ENCODE measurements around the gene RNF166.
A peak's percentile ranks its signal among the peaks of the same experiment; 100 is the strongest.

The RNF166 gene, protein sequence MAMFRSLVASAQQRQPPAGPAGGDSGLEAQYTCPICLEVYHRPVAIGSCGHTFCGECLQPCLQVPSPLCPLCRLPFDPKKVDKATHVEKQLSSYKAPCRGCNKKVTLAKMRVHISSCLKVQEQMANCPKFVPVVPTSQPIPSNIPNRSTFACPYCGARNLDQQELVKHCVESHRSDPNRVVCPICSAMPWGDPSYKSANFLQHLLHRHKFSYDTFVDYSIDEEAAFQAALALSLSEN

DNA sequence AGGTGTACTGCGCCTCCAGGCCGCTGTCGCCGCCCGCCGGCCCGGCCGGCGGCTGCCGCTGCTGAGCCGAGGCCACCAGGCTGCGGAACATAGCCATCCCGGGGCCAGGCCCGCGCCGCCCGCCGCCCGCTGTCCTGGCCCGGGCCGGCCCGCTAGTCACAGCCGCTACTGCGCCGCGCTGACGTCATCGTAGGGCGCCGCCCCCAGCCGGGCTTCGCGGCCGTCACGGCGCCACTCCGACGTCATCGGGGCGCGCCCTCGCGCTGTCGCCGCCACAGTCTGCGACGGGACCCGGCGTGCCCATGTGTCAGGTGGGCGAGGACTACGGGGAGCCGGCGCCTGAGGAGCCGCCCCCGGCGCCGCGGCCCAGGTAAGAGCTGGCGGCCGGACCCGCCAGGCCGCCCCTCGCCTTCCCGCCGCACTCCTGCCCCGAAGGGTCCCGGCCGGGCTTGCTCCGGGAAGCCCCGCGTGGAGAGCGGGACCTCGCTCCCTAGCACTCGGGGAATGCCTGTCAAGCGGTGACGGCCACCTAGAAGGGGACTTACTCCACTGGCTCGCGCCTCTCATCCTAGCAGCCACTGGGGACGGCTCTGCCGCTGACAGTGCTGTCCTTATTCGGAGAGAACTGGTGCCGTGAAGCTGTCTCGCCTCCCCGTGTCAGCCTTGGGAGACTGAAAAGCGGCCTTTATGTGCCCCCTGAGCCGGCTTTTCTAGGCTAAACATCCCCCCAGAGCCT is at the start of gene RNF166, which contains the start of gene CTU2:
Gene RNF166 (minus strand): TSS at position 180 of the 736 bp plus-strand sequence. CDS start 83 bp downstream, at position 97.
Gene CTU2 (plus strand): TSS at position 275 of the 736 bp plus-strand sequence. CDS start 28 bp downstream, at position 303.
- DNase-seq (ENCODE audit: low read depth in 2 of 2) = peak; percentile 87 to 91

DNA sequence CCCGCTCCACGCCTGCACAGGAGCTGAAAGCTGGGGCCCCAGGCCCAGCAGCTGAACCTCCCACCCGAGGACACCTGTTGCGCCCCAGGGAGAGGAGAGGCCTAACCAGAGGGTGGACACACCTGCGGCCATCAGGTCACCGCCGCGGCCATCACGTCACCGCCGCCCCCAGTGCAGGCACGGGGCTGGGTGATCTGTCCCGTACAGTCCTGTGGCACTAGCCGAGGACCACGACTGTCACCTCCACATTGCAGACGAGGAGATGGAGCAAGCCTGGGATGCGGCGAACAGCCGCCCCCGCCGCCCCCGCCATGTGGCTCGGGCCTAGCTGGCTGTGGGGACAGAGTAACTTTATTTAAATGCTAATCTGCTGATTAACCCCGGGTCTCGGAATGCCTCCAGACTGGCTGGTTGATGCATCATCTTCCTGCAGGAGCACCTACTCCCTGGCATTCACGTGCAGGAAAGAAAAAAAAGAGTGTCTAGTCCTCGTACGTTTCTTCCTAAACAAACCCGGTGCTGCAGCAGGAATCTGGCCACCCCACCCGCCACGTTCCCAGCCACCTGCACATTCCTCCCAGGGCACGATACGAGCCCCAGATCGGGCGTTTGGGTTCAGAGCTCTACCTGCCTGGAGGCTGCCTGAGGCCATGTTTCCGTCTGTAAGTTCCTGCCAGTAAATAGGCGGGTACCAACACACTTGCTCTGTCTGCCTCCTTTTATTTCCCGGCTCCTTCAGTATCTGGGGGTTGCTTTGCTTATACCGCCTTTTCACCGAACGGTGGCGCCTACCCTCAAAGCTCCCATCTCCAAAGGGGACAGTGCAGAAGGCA is 48.9 kb upstream of the RNF166 start:
- DNase-seq (ENCODE audit: low read depth in 2 of 2) = no peak

DNA sequence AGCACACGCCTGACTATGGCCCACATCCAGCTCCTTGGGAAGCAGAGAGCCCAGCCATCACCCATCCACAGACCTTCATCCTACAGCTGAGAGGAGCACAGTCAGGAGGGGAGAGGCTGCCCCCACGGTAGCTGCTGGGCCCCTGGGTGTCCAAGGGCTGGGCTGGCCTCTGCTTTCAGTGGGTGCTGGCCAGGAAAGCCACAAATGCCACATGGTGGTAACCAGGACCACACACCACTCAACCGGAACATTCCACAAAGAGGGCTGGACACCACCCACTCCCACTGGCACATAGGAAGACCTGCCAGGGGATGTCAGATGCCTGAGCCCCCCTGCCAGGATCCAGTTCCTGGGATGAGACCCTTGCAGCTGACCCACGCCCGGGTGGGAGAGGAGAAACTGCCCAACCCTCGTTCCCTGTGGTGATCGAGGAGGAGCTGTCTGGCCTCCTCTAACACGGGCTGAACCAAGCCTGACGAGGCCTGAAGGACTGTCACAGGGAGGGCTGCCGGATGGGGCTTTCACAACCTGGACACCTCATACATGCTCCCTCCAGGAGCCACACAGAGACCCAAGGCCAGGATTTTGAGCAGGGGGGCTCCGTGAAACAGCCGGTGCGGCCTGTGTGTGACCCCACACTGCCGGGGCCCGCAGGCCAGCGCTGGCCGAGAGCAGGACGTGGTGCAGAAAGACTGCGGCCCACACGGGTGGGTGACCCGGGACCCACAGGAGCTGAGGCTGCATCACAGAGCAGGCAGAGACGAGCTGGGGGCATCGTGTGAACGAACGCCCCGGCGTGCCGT is 48.1 kb upstream of the RNF166 start:
- DNase-seq (ENCODE audit: low read depth in 2 of 2) = no peak

DNA sequence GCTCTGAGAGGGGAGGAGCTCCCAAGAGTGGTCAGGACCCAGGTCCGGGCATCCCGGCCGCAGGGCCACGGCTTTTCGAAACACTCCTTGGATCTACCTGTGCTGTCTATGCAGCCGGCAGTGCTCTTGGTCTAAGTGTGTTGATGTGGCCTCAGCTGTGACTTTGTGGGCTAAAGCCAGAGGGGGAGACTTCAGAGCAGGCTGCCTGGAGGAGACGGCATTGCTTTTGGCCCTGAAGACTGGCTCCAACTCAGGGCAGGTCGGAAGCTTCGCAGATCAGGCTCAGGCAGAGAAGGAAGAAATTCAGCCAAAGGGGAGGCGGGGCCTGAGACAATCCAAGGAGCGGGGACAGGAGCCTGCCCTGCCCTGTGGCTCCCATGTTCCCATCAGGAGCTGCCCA is 47.4 kb upstream of the RNF166 start:
- DNase-seq (ENCODE audit: low read depth in 2 of 2) = no peak

DNA sequence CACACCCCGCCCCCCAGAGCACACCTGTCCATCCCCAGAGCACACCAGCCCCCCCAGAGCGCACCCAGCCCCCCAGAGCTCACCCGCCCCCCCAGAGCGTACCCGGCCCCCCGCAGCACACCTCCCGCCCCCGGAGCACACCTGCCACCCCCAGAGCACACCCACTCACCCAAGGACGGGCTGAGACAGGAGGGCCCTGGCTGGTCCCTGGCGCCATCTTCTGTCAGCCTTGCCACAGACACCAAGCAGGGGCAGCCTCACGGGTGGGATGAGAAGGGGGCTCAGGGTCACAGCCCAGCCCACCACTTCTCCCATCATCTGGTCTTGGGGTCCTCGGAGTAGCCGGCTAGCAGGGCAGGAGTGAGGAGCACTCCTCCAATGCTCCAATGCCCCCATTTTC is 47.0 kb upstream of the RNF166 start:
- no peak for DNase-seq (ENCODE audit: low read depth in 2 of 2)

DNA sequence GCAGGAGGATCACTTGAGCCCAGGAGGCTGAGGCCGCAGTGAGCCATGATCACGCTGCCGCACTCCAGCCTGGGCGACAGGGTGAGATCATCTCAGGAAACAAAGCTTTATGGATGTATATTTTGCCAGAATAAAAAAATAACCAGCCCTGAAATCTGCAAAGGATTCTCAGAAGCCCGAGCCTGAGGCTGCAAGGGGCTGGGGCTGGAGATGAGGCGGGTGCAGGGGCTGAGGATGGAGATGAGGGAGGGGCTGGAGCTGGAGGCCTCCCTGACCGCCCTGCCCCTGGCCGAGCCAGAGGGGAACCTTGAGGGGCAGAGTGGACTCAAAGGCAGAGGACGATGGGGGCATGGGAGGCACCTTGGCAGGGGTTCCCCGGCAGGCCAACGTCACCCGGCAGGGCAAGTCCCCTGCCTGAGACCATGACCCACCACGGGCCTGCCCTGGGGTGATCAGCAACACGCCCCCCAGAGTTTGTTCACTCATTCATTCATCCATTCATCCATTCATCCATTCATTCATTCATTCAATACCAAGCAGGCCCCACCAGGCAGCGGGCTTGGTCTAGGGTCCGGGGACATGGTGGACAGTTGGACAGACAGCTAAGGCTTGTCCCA is 46.3 kb upstream of the RNF166 start:
- DNase-seq (ENCODE audit: low read depth in 2 of 2) = no peak

DNA sequence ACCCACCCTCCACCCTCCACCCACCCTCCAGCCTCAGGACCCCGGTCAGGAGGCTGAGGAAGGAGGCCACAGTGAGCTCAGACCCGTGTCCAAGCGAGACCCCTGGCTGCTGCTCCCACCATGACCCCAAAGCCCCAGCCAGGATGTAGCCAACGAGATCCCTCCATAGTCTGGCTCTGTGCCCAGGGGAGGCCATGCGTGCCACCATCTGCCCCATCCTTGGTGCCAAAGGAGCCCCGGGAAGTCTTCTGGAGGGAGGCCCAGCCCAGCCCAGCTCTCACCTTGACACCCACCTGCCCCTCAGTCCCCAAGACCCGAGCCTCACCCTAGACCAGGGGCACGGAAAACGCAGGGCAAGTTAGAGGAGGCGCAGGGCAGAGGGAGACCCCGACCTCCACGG is 44.6 kb upstream of the RNF166 start:
- DNase-seq (ENCODE audit: low read depth in 2 of 2) = no peak

DNA sequence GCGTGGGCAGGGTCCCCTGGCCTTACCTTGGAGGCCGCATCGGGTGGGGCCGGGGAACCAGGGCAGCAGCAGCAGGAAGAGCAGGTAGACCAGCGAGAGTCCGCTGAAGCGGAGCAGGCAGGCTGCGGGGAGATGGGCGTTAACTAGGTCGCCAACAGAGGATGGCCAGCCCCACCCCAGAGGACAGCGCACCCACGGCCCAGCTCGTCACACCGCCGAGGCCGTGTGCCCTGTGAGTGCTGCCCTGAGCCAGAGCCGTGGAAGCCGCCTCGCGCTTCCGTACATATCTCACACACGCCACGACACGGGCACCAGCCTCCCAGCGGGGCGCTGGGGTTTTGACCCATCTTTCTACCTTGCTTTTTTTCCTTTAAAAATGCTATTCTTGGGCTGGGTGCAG is 43.1 kb upstream of the RNF166 start:
- DNase-seq (ENCODE audit: low read depth in 2 of 2) = no peak

DNA sequence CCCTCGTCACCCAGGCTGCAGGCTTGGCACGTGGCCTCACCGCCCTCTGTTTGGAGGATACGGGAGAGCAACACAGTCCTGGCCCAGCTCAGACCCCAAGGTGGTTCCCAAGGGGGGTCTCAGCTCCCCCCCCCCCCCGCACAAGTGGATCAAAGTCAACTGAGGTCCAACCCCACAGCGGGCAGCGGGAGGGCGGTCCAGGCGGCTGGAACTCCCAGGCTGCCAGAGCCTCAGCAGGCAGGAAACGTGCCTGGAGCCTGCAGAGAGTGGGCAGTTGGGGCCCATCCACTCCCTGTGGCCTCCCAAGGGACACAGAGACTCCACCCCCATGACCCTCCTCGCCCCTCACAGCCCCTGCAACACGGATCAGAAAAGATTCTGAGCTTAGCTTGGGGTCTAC is 42.2 kb upstream of the RNF166 start:
- no peak for DNase-seq (ENCODE audit: low read depth in 2 of 2)

DNA sequence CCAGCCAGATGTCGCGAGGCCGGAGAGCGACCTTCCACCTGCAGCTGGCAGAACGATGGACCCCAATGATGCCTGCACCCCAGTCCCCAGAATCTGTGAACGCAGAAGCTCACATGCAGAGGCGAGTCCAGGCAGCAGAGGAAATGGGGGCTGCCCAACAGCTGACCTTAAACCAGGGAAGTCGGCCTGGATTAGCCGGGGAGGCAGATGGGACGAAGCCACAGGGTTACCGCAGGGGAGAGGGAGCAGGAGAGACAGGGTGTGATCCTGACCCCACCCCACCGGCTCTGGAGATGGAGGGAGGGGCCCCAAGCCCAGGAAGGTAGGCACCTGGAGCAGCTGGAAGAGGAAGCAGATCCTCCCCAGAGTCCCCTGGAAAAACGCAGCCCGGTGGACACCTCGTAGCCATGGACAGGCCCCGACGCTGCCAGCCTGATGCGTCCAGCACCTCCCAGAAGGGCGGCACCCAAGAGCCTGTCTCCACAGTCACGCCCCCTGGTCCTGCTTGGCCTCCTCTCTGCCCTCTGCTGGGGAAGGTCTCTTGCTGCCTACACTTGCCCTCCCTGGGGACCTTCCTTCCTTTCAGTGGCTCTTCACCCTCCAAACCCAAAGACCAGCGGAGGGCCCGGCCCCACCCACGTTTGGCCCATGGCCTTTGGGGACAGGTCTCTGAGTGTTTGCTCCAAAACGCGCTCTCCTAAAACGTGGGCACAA is 41.5 kb upstream of the RNF166 start:
- DNase-seq (ENCODE audit: low read depth in 2 of 2) = no peak

DNA sequence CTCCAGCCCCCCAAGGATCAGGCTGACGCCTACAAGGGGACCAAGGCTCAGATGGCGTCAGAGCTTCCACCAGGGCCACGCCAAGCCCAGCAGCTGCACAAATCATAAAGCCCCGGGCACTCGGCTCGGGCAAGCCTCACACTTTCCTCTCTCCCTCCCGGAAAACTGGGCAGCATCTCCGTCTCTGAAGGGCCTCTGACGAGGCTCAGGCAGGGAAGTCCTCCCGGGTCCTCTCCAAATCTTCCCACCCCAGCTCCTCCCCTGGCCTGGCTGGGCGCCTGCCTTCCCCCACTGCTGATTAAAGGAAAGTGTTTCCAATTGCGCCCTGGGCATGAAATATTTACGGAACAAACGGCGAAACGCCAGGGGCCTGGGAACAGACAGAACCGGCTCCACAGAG is 40.3 kb upstream of the RNF166 start:
- no peak for DNase-seq (ENCODE audit: low read depth in 2 of 2)

DNA sequence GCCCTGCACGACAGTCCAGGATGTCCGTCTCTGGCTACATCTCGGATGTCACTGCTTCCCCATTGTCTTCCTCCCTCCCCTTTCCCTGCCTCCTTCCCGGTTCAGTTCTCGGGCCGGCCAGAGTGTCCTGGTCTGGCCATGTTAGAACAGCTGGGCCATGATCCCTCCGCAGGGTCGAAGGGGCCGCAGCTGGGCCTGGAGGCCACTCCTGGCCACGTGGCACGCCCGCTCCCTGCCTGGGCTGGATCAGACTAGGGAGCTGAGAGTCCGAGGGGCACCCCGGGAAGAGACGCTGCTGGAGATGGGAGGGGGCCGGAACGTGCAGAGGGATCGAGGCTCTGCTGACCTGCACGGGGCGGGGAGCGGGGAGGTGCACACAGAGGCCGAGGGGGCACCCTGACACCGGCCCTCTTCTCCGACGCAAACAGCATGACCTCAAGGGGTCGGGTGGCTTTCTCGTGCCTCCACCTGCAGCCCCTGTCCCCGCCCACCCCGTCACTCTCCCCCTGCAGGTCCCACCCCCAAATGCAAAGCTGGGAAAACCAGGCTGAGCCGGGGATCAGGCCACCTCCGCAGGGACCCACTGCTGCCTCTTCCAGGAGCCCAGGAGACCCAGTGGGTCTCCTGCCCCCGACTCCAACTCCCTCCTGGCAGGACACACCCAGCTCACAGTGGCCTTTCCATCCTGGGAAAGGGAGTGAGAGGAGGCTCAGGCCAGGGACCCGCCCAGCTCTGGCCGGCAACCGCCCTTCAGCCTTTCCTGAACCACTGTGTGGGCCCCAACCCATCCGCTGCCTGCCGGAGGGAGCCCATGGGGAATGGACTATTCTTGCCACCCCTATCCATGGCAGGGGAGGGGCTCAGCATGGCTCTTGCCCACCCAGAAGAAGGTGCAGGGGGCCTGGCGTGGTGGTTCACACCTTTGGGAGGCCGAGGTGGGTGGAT is 38.6 kb upstream of the RNF166 start:
- DNase-seq (ENCODE audit: low read depth in 2 of 2) = no peak

DNA sequence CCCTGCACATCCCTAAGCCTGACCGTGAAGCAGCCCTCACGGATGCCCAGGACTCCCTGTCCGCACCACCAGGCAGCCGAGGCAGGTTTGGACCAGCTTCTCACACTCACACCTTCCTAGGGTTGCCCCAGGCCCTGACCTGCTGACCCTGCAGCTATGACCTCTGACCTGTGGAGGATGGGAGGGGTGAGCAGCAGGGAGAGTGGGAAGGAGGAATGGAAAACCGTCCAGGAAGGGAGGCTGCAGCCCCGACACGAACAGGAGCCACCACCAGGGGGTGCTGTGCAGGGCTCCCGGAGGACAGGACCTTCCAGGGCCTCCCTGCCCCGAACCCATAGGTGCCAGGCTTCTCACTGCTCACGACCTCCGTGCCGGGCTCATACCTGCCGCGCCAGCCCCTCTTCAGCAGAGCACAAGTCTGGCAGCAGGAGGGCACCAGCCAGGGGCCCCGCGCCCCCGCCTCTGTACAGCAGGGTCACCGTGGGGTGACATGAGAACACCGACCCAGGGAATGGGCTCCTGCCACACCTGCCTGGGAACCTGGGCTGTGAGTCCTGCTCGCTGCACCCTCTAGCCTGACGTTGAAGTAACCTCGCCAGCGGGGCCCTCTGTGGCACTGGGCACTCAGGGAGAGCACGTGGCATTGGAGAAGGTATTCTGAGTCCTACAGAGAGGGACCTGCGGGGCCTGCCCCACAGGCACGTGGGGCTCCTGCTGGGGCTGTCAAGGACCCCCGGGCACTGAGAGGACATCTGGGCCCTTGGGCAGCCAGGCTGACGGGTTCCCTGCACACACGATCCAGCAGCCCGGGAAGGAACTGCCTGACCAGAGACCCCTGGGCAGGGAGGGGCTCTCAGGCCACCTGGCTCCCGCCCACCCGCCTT is 37.7 kb upstream of the RNF166 start:
- peak; percentile 58 to 69 for DNase-seq (ENCODE audit: low read depth in 2 of 2)

DNA sequence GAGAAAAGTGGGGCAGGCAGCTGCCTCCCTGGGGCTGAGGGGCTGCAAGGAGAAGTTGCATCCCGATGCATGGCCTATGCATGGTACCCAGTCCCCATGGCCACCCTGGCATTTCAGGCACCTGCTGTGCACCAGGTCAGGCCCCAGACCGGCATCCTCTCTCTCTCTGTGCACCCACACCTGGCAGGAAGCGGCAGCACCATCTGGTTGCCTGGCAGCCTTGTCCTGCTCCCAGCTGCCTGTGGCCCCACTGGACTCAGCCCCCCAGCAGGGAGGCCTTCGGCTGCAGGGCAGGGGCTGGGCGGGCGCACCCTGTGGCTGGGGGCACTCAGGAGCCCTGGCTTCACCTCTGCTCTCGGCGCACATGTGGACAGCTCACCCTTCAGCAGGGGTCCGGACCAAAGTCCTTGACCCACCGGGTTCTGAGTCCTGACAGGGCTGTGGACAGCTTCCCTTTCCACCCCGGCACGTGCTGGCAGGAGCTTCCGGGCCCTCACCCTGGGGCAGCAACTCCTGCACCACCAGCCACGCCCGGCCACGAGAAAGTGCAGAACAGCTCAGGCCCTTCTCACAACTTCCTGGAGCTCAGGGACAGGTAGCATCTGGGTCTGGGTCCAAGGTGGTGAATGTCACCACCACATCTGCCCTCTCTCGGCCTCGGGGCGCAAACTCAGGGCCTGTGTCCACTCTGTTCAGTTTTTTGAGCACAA is 36.8 kb upstream of the RNF166 start:
- DNase-seq (ENCODE audit: low read depth in 2 of 2) = no peak

DNA sequence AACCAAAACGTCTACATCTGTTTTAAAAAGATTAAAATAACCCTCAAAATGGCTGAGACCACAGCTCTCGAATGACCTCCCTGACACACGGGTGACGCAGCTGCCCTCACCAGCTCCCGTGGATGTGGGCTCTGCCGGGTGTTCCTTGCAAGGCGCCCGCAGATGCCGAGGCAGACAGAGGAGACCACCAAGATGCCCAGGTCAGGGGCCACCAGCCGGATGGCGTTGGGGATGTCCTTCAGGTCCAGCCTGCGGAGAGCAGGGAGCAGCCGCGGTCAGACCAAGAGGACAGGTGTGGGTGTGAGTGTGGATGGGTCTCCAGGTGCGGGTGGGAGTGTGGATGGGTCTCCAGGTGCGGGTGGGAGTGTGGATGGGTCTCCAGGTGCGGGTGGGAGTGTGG is 35.2 kb upstream of the RNF166 start:
- no peak for DNase-seq (ENCODE audit: low read depth in 2 of 2)

DNA sequence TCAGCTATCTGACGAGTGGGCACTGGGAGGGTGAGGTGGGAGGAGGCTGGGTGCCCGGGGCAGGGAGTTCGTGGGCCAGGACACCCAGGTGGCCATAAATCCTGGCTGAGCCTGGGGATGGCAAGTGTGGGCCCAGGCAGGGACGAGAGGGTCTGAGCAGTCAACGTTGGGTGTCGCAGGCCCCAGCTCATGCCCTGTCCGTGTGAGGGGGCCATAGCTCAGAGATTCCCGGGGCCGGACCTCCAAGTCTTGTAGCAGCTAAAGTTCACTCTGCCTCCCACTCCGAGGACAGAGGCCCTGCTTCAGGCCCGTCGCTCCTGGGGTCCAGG is 34.5 kb upstream of the RNF166 start:
- no peak for DNase-seq (ENCODE audit: low read depth in 2 of 2)

DNA sequence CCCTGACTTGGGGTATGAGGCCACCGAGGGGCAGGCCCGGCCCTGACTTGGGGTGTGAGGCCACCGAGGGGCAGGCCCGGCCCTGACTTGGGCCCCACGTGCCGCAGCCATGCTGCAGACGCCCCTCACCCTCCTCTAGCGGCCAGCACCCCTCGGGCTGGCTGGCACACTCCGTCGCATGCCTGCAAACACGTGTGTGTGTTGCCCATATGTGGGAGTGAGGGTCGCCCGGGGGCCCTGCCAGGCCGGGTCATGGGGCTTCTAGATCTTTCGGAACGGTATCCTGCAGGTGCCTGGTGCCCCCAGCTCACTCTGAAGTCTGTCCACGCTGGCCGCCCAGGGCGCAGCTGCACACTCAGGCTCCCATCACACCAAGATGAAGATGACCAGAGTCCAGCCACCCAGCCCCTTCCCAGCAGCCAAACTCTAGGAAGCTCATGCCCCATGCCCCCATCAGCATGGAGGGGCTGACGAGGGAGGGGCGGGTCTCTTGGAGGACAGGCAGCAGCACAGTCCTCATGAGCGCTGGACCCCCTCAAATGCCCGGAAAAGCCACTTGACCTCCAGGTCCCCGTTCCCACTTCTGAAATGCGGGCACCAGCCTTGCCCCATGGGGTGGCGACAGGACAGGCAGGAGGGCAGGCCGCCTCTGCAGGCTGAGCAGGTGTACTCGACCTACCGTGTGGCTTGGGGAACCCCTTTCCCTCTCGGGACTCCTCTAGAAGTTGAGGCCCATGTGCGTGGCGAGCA is 33.9 kb upstream of the RNF166 start:
- DNase-seq (ENCODE audit: low read depth in 2 of 2) = no peak
